Hepatocyte (in vitro differentiated cells): ENCODE measurements around the gene WWTR1.

Experiments used
- EZH2 ChIP-seq: fragments of 200-600 bp; sonication (generic); IDR thresholded peaks from 2 replicates; pipeline ENCODE4 v1.6.1; 2016; ENCODE audit warnings: antibody characterized with exemption, mild to moderate bottlenecking, borderline replicate concordance
- TF ChIP-seq, protein P1 (sequence below): fragments of 200-600 bp; sonication (generic); IDR thresholded peaks from 2 replicates; pipeline ENCODE4 v1.5.1; 2016; ENCODE audit warnings: antibody characterized with exemption, mild to moderate bottlenecking; ENCODE audit not compliant: poor library complexity

- TF ChIP-seq, protein P1, sequence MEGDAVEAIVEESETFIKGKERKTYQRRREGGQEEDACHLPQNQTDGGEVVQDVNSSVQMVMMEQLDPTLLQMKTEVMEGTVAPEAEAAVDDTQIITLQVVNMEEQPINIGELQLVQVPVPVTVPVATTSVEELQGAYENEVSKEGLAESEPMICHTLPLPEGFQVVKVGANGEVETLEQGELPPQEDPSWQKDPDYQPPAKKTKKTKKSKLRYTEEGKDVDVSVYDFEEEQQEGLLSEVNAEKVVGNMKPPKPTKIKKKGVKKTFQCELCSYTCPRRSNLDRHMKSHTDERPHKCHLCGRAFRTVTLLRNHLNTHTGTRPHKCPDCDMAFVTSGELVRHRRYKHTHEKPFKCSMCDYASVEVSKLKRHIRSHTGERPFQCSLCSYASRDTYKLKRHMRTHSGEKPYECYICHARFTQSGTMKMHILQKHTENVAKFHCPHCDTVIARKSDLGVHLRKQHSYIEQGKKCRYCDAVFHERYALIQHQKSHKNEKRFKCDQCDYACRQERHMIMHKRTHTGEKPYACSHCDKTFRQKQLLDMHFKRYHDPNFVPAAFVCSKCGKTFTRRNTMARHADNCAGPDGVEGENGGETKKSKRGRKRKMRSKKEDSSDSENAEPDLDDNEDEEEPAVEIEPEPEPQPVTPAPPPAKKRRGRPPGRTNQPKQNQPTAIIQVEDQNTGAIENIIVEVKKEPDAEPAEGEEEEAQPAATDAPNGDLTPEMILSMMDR, result no peak
- TF ChIP-seq EZH2, result no peak
Observed at GRCh38 chr3:149619136-149619535, 38.7 kb downstream of the WWTR1 start.
